ENCODE measurements around the gene SUPV3L1.

The SUPV3L1 gene

GRCh38 chr10:69232736-69233480, 52.9 kb downstream of the SUPV3L1 start:
- no peak for DNase-seq (ENCODE audit: low spot score)
- in situ Hi-C loops (cut with MboI; ENCODE audit: low sequenced_read_pairs, unreplicated experiment), result no loop called here
- TF ChIP-seq, protein P1, sequence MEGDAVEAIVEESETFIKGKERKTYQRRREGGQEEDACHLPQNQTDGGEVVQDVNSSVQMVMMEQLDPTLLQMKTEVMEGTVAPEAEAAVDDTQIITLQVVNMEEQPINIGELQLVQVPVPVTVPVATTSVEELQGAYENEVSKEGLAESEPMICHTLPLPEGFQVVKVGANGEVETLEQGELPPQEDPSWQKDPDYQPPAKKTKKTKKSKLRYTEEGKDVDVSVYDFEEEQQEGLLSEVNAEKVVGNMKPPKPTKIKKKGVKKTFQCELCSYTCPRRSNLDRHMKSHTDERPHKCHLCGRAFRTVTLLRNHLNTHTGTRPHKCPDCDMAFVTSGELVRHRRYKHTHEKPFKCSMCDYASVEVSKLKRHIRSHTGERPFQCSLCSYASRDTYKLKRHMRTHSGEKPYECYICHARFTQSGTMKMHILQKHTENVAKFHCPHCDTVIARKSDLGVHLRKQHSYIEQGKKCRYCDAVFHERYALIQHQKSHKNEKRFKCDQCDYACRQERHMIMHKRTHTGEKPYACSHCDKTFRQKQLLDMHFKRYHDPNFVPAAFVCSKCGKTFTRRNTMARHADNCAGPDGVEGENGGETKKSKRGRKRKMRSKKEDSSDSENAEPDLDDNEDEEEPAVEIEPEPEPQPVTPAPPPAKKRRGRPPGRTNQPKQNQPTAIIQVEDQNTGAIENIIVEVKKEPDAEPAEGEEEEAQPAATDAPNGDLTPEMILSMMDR (IDR thresholded peaks at IDR 0.05; ENCODE audit: borderline replicate concordance, control extremely low read depth, extremely low read depth, insufficient read depth, missing control alignments), result no peak

- in situ Hi-C loops (cut with MboI; ENCODE audit: low sequenced_read_pairs, unreplicated experiment), result no loop called here
- no peak for DNase-seq (ENCODE audit: low spot score)
- TF ChIP-seq, protein P1 (IDR thresholded peaks at IDR 0.05; ENCODE audit: borderline replicate concordance, control extremely low read depth, extremely low read depth, insufficient read depth, missing control alignments), result no peak
Measured at GRCh38 chr10:69234447-69234846, 54.4 kb downstream of the SUPV3L1 start.

DNA sequence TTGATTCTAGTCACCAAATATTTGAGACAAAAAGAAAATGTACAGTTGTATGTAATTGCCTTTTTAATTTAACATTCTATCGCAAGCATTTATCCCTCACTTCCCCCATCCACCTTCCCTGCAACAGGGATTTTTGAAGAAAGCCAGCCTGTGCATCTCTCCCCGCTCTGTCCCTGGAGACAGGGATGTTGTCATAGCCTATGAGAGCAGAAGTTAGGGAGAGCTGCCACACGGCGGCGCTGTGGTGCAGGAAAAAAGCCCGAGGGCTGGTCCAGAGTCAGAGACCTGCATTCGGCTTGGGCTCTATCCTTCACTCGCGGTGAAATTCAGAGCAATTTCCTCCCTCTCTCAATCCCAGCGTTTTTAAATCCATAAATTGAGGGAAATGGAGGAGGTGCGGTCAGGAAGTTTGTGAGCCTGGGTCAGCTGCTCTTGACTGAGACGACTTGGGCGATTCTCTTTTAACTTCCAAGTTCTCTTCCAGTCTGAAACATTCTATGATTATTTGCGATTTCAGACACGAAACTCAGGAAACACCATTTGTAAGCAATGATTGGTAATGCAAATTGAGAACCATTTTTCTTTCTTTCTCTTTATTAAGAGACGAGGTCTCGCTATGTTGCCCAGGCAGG, 57.6 kb downstream of the SUPV3L1 start:
- in situ Hi-C loops (cut with MboI; ENCODE audit: low sequenced_read_pairs, unreplicated experiment), result loop anchor here (5.0 kb wide), 1 partner anchor 150 kb away; no protein-coding TSS in a partner anchor
- TF ChIP-seq, protein P1 (IDR thresholded peaks at IDR 0.05; ENCODE audit: borderline replicate concordance, control extremely low read depth, extremely low read depth, insufficient read depth, missing control alignments), result peak; percentile 91
- peak; percentile 90 for DNase-seq (ENCODE audit: low spot score)

DNA sequence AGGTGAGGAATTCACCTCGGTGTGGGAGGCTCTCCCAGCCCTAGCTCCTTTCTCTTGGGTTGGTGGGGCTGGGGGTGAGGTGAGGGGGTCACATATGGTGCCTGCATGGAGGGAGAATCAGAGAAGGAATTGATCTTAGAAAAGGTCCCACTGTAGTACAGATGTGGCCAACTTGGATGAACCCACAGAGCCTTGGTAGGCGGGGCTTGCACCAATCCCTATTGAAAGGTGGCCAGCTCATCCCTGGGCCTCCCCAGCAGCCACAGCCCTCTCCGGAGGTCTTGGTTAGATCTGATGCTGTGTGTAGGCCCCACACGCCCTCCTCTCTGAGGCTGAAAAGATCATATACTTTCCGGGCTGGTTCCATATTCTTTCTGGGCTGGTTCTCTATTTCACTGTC, 59.1 kb downstream of the SUPV3L1 start:
- TF ChIP-seq, protein P1 (IDR thresholded peaks at IDR 0.05; ENCODE audit: borderline replicate concordance, control extremely low read depth, extremely low read depth, insufficient read depth, missing control alignments), result no peak
- in situ Hi-C loops (cut with MboI; ENCODE audit: low sequenced_read_pairs, unreplicated experiment), result loop anchor here (5.0 kb wide), 1 partner anchor 148 kb away; no protein-coding TSS in a partner anchor
- DNase-seq (ENCODE audit: low spot score), result no peak

- in situ Hi-C loops (cut with MboI; ENCODE audit: low sequenced_read_pairs, unreplicated experiment), result loop anchor here (5.0 kb wide), 1 partner anchor 147 kb away; no protein-coding TSS in a partner anchor
- TF ChIP-seq, protein P1 (IDR thresholded peaks at IDR 0.05; ENCODE audit: borderline replicate concordance, control extremely low read depth, extremely low read depth, insufficient read depth, missing control alignments), result no peak
- DNase-seq (ENCODE audit: low spot score), result no peak
Measured at GRCh38 chr10:69239816-69240434, 59.9 kb downstream of the SUPV3L1 start.

DNA sequence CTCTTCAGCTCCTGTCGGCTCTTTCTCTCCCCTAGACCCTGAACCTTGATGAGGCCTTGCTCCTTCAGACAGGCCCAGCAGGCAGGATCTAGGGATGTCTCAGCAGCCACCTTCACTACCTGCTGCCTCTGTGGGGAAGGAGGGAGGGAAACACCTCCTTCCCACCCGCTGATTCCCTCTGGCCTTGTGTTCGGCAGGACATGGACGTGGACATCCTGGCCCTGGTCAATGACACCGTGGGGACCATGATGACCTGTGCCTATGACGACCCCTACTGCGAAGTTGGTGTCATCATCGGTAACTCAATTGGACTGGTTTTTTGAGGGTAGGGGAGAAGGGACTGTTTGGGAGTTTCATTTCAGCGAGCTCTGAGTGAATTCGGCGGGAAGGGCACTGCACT, 60.4 kb downstream of the SUPV3L1 start:
- TF ChIP-seq, protein P1 (IDR thresholded peaks at IDR 0.05; ENCODE audit: borderline replicate concordance, control extremely low read depth, extremely low read depth, insufficient read depth, missing control alignments), result no peak
- DNase-seq (ENCODE audit: low spot score), result no peak
- in situ Hi-C loops (cut with MboI; ENCODE audit: low sequenced_read_pairs, unreplicated experiment), result no loop called here

All from GM13976 (cell line).